Ovary (tissue), 3 donors: ENCODE measurements around the gene MELK.

Source experiments
- CTCF ChIP-seq, 3 donors: fragments of 450-650 bp in 2 of 3; fragments of 200-600 bp in 1 of 3; IDR thresholded peaks; one replicate each; pipeline versions ENCODE4 v1.5.1 to v1.8.0; 2016 to 2022; ENCODE audit warnings: antibody characterized with exemption in 3 of 3, mild to moderate bottlenecking in 1 of 3
- POLR2A ChIP-seq: fragments of 450-650 bp; IDR thresholded peaks from one replicate; pipeline ENCODE4 v1.6.1; 2017; ENCODE audit warnings: antibody characterized with exemption, mild to moderate bottlenecking, moderate library complexity
- donor health status: DM: no; HTN: no; CAD: no.

- TF ChIP-seq CTCF (IDR thresholded peaks at IDR 0.05) (no peak), POLR2A (no peak)
Observed at GRCh38 chr9:36542355-36542754, 30.3 kb upstream of the MELK start.
